GM19467 (cell line): ENCODE data around the gene CDK5RAP3.
"Not testable (repeated sequence)": the region's sequence is repeated elsewhere in the genome, so short reads cannot be mapped to it uniquely, and the experiment has no call there.

ENCODE experiments used
- ATAC-seq: cut with Tn5 transposase; IDR thresholded peaks from one replicate; pipeline ENCODE4 v1.9.1; 2021; ENCODE audit warnings: mild to moderate bottlenecking, moderate library complexity; ENCODE audit not compliant: unreplicated experiment

The CDK5RAP3 gene

DNA sequence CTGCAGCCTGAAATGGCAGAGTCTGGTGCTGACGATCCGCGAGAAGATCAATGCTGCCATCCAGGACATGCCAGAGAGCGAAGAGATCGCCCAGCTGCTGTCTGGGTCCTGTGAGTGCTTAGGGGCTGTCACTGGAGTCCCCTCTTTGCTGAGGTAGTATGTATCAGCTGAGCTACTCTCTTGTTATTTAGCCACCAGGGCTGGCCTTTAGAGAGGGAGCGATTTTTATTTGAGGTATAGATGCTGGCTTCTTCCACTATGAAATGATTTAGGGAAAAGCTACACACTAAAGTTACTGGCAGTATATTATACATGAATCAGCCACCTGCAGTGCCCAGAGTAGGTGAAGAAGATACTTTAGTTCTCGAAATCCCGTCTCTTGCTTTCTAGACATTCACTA, 2.6 kb downstream of the CDK5RAP3 start:
- no peak for ATAC-seq

DNA sequence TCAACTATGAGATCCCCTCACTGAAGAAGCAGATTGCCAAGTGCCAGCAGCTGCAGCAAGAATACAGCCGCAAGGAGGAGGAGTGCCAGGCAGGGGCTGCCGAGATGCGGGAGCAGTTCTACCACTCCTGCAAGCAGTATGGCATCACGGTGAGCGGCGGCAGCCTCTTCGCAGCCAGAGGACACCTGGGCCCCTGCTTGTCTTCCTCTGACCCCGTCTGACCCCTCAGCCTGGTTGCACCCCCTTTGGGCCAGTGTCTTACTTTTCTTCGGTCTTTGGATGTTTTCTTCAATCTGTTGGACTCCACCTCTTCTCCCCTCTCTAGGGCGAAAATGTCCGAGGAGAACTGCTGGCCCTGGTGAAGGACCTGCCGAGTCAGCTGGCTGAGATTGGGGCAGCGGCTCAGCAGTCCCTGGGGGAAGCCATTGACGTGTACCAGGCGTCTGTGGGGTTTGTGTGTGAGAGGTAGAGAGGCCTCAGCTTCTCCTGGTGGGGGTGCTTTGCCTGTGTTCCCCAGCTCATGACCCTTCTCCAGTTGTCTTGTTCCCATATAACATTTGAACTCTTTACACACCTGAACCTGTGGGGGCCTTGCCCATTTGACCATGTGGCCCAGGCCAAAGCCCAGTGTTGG, 4.4 kb downstream of the CDK5RAP3 start:
- no peak for ATAC-seq

DNA sequence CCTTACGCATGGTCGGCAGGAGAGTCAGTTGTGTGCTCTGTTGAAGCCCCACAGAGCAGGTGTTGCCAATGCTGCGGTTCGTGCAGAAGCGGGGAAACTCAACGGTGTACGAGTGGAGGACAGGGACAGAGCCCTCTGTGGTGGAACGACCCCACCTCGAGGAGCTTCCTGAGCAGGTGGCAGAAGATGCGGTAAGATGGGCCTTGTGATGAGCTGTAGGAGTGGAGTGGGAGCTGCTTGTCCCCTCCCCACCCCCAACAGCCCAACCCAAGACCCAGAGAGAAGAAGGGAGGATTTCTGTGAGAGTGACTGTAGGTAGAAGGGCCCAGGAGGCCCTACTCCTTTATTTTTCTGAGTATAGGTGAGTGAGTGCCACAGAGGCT, 4.9 kb downstream of the CDK5RAP3 start:
- ATAC-seq = no peak

DNA sequence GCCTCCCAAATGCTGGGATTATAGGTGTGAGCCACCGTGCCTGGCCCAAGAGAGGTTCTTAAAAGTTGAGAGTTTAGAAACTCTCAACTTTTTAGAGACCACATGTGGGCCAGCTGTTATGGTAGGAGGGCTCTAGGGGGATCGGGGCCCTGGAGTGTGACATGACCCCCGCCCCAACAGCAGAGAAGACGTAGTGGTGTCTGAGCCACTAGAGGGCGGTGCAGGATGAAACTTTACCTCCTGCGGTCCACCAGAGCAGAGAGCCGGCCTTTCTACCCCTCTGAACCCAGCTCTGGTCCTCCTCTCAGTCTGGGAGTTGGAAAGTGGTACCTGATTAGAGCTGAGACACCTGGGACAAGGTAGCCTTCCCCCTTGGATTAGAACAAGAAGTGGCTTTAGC, 7.4 kb downstream of the CDK5RAP3 start:
- no peak for ATAC-seq

DNA sequence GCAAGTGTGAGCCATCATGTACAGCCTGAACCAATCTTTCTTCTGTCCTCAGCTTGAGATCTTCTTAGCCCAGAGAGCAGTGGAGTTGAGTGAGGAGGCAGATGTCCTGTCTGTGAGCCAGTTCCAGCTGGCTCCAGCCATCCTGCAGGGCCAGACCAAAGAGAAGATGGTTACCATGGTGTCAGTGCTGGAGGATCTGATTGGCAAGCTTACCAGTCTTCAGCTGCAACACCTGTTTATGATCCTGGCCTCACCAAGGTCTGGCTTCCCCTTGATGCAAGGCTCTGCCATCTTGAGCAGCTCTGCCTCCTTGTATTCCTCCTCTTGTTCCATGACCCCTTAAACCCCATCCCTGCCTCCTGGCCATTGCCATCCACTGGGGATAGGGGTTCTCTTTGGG, 9.6 kb downstream of the CDK5RAP3 start:
- no peak for ATAC-seq

DNA sequence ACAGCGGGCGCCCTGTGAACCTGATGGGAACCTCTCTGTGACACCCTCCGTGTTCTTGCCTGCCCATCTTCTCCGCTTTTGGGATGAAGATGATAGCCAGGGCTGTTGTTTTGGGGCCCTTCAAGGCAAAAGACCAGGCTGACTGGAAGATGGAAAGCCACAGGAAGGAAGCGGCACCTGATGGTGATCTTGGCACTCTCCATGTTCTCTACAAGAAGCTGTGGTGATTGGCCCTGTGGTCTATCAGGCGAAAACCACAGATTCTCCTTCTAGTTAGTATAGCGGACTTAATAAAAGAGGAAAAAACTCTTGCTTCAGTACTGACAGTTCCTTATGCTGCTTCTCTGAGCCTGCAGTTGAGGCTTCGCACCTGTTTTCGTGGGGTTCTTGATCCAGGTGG, 10.5 kb downstream of the CDK5RAP3 start:
- ATAC-seq = no peak

DNA sequence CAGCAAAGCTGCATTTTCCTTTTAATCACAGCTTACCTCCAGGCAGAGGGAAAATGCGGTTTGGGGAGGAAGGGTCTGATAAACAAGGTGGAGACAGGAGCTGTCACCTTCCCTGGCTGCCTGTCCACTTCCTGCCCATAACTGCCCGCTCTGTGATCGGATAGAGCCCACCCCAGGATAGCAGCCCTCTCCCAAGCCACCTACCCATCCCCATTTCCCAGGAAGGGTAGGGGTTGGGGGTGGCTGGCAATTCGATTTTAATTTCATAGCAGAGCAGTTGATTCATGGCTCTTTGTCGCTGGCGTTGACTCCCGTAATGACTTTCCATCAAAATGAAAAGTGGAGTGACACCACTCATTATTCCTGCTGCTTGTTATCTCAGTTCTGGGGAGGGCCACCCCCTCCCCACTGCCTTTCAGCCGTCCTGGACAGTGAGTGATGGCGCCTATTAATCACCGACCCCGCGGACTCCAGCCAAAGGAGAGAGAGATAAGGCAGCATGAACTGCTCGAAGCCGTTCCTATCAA, 11.2 kb downstream of the CDK5RAP3 start:
- ATAC-seq = no peak

DNA sequence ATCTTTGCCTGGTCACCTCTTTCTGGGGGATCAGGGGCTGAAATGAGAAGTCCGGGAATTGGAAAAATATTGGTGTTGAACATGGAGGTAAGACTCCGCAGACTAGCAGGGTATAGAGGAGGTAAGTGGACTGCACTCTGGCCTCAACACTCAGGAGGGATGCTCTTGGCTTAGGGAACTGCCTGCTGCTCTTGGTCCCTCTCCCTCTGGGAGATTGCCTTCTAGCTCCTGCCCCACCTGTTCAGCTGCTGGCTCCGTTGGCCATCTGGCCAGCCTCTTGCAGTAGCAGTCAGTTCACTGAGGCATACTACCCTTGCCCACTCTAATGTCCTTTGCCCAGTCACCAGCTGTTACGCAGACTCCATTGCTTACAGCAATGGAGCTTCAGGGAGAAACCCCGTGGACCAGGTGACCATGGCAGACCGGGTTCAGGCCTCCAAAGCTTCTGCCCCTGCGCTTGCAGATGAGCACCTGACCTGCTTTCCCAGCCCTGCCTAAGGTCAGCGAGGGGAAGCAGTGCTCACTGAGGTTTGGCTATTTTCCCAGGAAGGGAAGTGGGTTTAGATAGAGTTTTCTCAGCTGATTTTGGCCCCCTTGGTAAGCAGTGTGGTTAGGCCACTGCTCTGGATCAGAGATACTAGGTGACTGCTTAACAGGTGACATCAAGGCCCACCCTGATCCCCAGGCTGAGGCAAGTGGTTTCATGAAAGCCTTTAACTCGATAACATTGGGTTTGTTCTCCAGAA, 11.9 kb downstream of the CDK5RAP3 start:
- no peak for ATAC-seq

DNA sequence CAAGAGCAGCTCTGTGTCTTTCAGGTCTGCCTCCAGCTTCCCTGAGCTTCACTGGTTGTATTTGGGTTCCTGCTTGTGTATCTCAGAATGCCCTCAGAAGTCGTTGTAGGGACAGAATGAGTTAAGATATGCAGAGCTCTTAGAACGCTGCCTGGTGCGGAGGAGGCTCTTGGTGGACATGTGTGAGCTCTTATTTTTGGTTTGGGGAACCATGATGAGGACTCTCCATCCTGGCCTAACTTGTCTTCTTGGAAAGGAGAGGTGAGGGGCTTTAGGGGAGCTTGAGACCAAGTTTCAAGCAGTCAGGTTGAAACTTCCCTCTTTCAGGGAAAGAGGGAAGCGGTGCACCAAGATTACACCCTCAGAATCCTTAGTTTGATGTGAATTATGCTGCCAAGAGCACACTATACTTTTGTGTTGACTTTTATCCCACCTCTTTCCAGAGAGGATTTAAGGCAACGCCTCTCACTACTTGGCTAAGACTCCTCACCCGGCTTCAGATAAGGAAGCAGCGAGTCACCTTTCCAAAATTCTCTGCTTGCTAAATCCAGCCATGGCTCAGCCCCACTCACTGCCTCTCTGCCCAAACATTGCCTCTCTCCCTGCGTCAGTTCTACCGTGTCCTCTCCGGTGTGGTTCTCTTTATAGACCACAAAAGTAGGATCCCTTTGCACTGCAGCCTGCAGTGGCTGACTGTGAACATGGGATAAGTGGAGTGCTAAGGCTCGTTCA, 12.7 kb downstream of the CDK5RAP3 start:
- no peak for ATAC-seq

DNA sequence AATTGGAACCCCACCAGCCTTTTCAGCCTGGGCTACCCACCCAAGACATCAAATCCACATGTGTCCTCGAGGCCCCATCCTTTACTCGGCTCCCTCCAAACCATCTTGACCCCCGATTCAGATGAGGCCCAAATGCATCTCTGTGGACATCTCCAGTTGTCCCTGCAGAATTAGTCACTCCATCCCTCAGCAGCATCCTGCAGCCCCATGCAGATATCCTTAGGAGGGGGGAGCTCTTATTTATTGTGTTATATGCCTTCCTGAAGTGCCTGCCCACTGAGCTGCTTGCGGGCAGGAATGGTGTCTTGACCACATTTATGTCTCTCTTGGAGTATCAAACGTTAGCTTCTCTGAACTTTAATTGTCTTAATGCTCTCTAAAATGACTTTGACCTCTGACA, 15.6 kb downstream of the CDK5RAP3 start:
- no peak for ATAC-seq

DNA sequence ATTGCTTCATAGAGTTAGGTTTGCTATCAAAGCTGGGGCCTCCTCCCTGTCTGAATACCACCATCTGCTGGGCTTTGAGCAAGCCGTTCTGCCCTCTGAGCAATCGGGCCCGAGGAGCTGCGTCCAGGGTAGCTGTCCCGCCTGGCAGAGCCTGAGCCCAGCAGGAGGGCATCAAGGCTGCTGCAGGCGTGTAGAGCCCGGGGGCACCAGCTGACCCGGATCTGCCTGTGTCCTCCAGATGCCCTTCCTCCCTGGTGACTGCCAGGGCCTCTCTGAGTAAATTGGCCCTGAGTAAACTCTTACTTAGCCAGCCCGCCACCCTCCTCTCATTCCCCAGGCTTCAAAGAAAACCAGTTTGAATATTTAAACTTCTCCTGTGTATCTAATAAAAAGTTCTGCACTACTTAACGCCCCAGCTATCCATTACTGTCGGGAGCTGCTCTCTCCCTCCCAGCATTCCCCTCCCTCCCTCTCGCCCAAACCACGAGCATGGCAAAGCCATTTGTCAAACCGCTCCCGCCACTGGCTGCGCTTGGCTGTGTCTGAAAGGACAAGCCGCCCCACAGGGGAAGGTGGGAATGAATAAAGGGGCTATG, 16.4 kb downstream of the CDK5RAP3 start:
- no peak for ATAC-seq

DNA sequence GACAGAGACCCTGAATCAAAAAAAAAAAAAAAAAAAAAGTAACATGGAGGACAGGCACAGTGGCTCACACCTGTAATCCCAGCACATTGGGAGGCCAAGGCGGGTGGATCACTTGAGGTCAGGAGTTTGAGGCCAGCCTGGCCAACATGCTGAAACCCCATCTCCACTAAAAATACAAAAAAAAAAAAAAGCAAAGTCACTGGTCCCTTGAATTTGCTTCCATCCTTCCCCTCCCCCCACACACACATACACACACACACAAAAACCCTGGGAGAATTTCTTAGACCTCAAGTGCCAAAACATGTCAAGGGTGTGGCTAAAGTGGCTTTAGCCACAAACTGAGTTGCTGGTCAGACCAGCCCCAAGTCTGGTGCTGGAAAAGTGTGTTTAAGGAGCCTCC, 17.5 kb downstream of the CDK5RAP3 start:
- not testable (repeated sequence) for ATAC-seq

DNA sequence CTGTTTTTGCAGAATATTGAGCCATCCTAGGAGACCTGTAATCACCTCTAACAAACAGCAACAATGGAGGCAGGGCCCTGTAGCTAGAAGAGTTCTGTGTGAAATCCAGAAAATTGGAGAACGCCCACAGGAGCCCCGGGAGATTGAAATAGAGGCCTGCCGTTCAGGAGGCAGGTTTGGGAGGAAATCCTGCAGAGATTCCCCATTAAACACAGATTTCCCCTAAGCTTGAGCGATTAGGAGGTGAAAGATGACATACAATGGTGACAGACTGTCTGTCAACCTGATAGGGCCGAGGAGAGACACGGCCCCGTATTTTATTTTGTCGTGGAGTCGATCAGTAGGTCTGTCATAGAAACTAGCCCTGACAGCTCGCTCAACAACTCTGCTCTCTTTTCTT, 18.2 kb downstream of the CDK5RAP3 start:
- ATAC-seq = no peak

DNA sequence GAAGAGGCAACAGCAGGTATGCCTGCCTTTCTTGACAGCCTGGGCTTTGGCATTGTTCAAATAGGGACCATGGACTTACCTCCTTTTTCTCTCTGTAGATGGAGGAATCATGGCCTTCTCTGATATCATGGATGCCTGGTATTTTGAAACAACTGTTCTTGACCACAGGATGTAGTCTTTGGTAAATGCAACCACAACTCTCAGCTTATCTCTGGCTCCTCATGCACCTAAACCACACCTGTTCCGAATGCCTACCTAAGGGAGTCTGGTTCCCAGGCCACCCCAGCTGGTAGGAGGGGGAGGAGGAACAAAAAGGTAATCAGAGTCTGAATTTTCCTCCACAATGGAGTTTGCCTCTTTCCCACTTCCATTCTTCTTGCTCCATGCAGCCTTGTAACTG, 18.8 kb downstream of the CDK5RAP3 start:
- ATAC-seq = no peak

DNA sequence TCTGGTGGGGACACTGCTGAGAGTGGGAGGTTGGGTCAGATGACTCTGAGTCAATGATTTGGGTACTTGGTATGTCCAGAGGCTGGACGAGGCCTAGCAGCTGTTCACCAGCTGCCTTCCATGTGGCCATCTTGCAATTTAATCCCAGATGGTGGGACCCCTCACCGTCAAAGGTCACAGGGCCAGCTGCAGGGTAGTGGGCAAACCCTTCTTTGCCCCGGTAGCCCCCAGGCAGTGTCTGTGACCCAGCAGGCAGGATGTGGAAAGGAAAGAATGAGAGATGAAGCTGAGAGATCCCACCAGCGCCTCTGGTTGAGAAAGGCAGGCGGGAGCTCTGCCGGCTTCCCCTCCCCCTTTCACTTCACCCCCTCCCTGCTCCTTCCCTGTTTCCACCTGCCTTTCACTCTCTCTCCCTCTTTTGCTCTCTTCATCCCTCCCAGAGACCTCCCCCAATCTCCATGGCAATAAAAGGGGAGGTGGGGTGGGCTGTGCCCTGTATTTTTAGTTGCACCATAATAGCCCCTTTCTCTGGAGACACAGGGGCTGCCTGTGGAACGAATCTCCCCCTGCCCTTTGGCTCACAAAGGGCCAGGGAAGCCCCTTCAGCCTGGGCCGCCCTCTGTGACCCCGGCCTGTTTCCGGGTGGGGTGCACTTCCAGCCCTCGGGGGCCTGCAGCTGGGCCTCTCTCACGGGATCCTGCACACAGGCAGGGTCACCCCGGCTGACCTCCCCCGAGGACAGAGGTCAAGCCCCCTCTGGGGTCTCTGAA, 20.2 kb downstream of the CDK5RAP3 start:
- ATAC-seq = no peak

DNA sequence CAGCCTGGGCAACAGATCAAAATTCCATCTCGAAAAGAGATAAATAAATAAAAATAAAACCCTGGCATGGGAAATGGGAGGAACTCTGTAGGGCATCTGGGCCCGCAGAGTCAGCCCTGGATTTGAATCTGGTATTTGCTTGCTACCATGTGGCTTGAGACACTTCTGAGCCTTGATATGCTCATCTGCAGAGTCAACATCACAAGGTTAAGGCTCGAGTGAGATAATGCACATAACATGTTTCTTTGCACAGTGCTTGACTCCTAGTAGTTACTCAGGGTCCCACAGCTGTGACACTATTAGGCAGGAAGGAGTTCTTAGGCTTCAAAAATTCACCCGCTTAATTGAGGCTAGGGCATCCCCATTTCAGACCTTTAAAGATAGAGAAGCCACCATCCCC, 21.3 kb downstream of the CDK5RAP3 start:
- ATAC-seq = no peak

DNA sequence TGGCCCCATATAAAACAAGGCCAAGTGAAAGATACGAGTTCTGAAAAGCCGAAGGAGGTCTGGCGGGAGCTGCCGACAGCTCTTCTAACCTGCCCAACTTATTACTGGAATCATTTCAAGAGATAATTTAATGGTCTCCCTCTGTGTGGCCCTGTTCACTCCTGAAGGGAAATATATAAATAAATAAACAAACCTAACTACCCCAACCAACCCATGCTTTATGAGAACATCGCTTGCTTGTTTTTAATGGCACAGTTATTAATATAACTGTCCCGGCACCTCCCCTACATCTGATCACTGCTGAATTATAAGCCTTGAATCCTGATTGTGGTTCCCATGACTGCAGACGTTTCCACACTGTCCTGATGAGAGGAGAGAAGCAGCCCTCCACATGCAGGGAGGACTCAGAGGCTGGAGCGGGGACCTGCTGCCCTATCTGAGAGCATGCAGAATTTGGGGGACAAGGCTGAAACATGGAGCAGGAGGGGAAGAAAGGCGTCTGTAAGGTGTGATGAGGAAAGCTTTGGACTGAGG, 22.2 kb downstream of the CDK5RAP3 start:
- no peak for ATAC-seq

DNA sequence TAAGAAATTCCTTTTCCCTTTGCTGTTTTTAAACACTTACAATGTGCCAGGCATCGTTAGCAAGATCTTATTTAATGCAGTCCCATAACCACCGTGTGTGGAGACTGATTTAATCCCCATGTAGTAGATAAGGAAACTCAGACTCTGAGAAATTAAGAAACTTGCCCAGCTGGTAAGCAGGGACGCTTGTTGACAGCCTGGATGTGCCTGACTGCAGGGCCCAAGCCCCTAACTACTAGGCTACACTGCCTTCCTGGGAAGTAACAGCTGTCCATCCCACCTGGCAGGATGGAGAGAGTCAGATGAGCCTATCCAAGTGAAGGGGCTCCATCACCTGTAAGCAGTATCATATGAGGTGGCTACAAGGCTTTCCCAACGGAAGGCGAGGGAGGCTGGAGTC, 23.1 kb downstream of the CDK5RAP3 start:
- ATAC-seq = no peak

DNA sequence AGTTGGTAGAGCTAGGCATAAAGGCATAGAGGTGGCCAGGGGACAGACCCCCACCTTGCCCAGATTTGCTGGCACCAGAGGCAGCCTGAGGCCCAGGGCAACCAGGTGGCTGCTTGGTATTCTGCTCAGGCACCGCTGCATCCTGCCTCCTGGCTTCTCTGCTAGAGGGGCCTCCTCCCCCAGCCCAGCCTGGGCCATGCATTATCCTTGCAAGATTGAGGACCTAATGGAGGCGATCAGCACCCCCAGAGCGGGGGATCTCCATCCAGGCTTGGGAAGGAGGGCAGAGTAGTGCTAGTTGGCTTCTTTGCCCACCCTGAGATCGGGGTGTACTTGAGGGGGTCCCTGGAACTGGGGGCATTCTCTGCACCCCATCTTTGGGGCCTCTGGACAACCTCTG, 23.8 kb downstream of the CDK5RAP3 start:
- no peak for ATAC-seq

DNA sequence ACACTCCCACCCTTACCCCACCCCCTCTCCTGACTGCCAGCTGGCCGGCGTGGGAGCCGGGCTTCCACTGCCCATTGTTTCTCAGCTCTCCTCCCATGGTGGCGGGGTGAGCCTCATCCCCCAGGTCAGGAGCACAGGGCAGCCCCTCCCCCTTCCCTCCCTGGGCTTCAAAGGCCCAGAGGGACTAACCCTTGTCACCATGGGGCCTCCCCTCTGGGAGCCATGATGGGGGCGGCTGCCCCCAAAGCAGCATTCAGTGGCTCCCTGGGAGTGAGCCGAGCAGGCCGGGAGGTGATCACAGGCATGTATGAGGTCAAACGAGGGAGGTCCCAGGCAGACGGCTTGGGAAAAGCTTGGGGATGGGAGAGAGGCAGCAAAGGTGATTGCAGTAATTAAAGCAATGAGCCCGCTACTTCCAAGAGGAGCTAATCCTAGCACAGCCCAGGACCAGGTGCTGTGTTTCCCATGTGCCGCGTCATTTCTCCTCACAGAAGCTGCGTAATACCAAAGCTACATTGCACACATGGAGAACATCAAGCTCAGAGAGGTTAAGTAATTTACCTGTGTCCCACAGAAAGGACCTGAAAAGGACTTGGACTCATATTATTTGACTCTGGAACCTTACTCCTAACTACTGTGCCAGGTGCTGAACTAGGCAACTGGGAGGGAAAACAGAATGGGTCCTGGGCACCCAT, 24.5 kb downstream of the CDK5RAP3 start:
- no peak for ATAC-seq
